IMR-90 (cell line): Measurements from ENCODE around the gene IGF2R.

Experiments used
- CEBPB ChIP-seq: IDR thresholded peaks from 2 replicates; pipeline ENCODE4 v1.6.1; 2012; ENCODE audit warnings: low read depth, low read length, improper control_type of control experiment
- CHD1 ChIP-seq: IDR thresholded peaks from 2 replicates; pipeline ENCODE4 v1.6.1; 2012; ENCODE audit warnings: low read depth, low read length, improper control_type of control experiment
- CTCF ChIP-seq: conservative IDR thresholded peaks from 2 replicates; pipeline ENCODE4 v1.5.1; 2012; ENCODE audit warnings: mild to moderate bottlenecking, low read depth, low read length, improper control_type of control experiment
- ELK1 ChIP-seq: fragments of 150-350 bp; IDR thresholded peaks from 2 replicates; pipeline ENCODE4 v1.6.1; 2016; ENCODE audit warnings: low read depth, mild to moderate bottlenecking, low read length, moderate library complexity, borderline replicate concordance
- FOS ChIP-seq: fragments of 150-350 bp; IDR thresholded peaks from 2 replicates; pipeline ENCODE4 v1.6.1; 2016; ENCODE audit warnings: low read depth, low read length
- MAFK ChIP-seq: IDR thresholded peaks from 2 replicates; pipeline ENCODE4 v1.6.1; 2012; ENCODE audit warnings: low read depth, low read length, improper control_type of control experiment
- MXI1 ChIP-seq: IDR thresholded peaks from 2 replicates; pipeline ENCODE4 v1.6.1; 2012; ENCODE audit warnings: low read depth, mild to moderate bottlenecking, low read length, moderate library complexity, borderline replicate concordance
- POLR2A ChIP-seq: IDR thresholded peaks from 2 replicates; pipeline ENCODE4 v1.6.1; 2012; ENCODE audit warnings: mild to moderate bottlenecking, low read depth, low read length
- RAD21 ChIP-seq: IDR thresholded peaks from 2 replicates; pipeline ENCODE4 v1.6.1; 2012; ENCODE audit warnings: low read length, improper control_type of control experiment
- RCOR1 ChIP-seq: IDR thresholded peaks from 2 replicates; pipeline ENCODE4 v1.6.1; 2012; ENCODE audit warnings: mild to moderate bottlenecking, low read length, improper control_type of control experiment; ENCODE audit not compliant: insufficient replicate concordance
- RFX5 ChIP-seq: IDR thresholded peaks from 2 replicates; pipeline ENCODE4 v1.8.0; 2012; ENCODE audit warnings: low read depth, mild to moderate bottlenecking, low read length, moderate library complexity
- SMC3 ChIP-seq: fragments of 150-350 bp; IDR thresholded peaks from 2 replicates; pipeline ENCODE4 v1.6.1; 2016; ENCODE audit warnings: low read depth, mild to moderate bottlenecking, antibody characterized with exemption, low read length, moderate library complexity
- USF2 ChIP-seq: fragments of 150-350 bp; IDR thresholded peaks from 2 replicates; pipeline ENCODE4 v1.6.1; 2017; ENCODE audit warnings: mild to moderate bottlenecking, antibody characterized with exemption, low read length, low read depth

GRCh38 chr6:160142115-160142715, 173.3 kb downstream of the IGF2R start:
- TF ChIP-seq CTCF, result no peak
- TF ChIP-seq POLR2A, result no peak
- no peak for TF ChIP-seq MAFK
- TF ChIP-seq SMC3, result no peak
- TF ChIP-seq USF2, result no peak
- no peak for TF ChIP-seq RFX5
- TF ChIP-seq CEBPB, result no peak
- no peak for TF ChIP-seq RCOR1
- TF ChIP-seq FOS, result no peak
- TF ChIP-seq RAD21, result no peak
- TF ChIP-seq ELK1, result no peak
- no peak for TF ChIP-seq CHD1
- TF ChIP-seq MXI1, result no peak
